OCI-LY7 (cell line): ENCODE data around the gene OTOP3. TPM values are rescaled to one million over a fixed set of nuclear protein-coding genes. Genes with fewer than 3 reads are reported as not detected.

Experiments
- BruUV-seq: library from RNA; stranded (reverse); fragments of 400-500 nt; replicated peaks from 2 replicates; lab custom pipeline; 2021; lab: Mats Ljungman, UMichigan
- CTCF ChIA-PET: fragments of 300-600 bp; sonication (Branson Sonifier 250); formaldehyde crosslinking; loops from one replicate; lab custom pipeline; 2022; ENCODE audit warnings: antibody characterized with exemption; ENCODE audit not compliant: unreplicated experiment; lab: Charles Lee
- POLR2A ChIA-PET: fragments of 300-600 bp; sonication (Branson Sonifier 250); formaldehyde crosslinking; loops from one replicate; lab custom pipeline; 2022; ENCODE audit warnings: antibody characterized with exemption; lab: Charles Lee
- DNase-seq: peaks from one replicate; pipeline ENCODE4 v3.0.0-alpha.2; 2015; ENCODE audit warnings: low spot score
- H2AFZ ChIP-seq: fragments of 200-600 bp; sonication (generic), shearing (Covaris generic); 2 replicates; pipeline ENCODE4 v1.6.1; 2014; ENCODE audit warnings: mild to moderate bottlenecking, antibody characterized with exemption, low read length, moderate library complexity
- H3K27ac ChIP-seq: fragments of 200-600 bp; sonication (generic); 2 replicates; pipeline ENCODE4 v1.5.1; 2014; ENCODE audit warnings: mixed run types, low read depth, mild to moderate bottlenecking, moderate library complexity, low read length, inconsistent platforms; ENCODE audit not compliant: poor library complexity, severe bottlenecking
- H3K36me3 ChIP-seq: fragments of 200-600 bp; sonication (generic); 2 replicates; pipeline ENCODE4 v1.6.1; 2014; ENCODE audit warnings: mild to moderate bottlenecking, antibody characterized with exemption, low read length, moderate library complexity, mixed read lengths; ENCODE audit not compliant: insufficient read depth
- H3K4me1 ChIP-seq: fragments of 200-600 bp; sonication (generic); 2 replicates; pipeline ENCODE4 v1.5.1; 2014; ENCODE audit warnings: mild to moderate bottlenecking, low read length; ENCODE audit not compliant: insufficient read depth, poor library complexity, severe bottlenecking
- H3K4me2 ChIP-seq: fragments of 200-600 bp; sonication (generic); 2 replicates; pipeline ENCODE4 v1.6.1; 2014; ENCODE audit warnings: mild to moderate bottlenecking, low read length
- H3K4me3 ChIP-seq: fragments of 200-600 bp; sonication (generic); 2 replicates; pipeline ENCODE4 v1.5.1; 2014; ENCODE audit warnings: mild to moderate bottlenecking, low read depth, low read length; ENCODE audit not compliant: poor library complexity, severe bottlenecking
- H3K79me2 ChIP-seq: fragments of 200-600 bp; sonication (generic); 2 replicates; pipeline ENCODE4 v1.6.1; 2016; ENCODE audit warnings: low read depth, mild to moderate bottlenecking, low read length, moderate library complexity, mixed read lengths; ENCODE audit not compliant: insufficient read depth
- H3K9me2 ChIP-seq: fragments of 200-600 bp; sonication (generic); 2 replicates; pipeline ENCODE4 v1.6.1; 2016; ENCODE audit warnings: mild to moderate bottlenecking, low read length, mixed read lengths; ENCODE audit not compliant: insufficient read depth
- H3K9me3 ChIP-seq: fragments of 200-600 bp; sonication (generic); 2 replicates; pipeline ENCODE4 v1.6.1; 2014; ENCODE audit warnings: mild to moderate bottlenecking, mixed run types, low read length, mixed read lengths
- H4K20me1 ChIP-seq: fragments of 200-600 bp; sonication (generic); 2 replicates; pipeline ENCODE4 v1.6.1; 2014; ENCODE audit warnings: mild to moderate bottlenecking, antibody characterized with exemption, low read length, moderate library complexity, mixed read lengths; ENCODE audit not compliant: insufficient read depth
- CTCF ChIP-seq: fragments of 200-600 bp; sonication (generic); conservative IDR thresholded peaks from 2 replicates; pipeline ENCODE4 v1.5.1; 2014; ENCODE audit warnings: mild to moderate bottlenecking, antibody characterized with exemption, low read length, moderate library complexity, mixed read lengths
- EZH2phosphoT487 ChIP-seq: fragments of 200-600 bp; sonication (generic); IDR thresholded peaks from 2 replicates; pipeline ENCODE4 v1.6.1; 2018; ENCODE audit warnings: low read depth, borderline replicate concordance, mild to moderate bottlenecking, mixed run types, antibody characterized with exemption, low read length, moderate library complexity, mixed read lengths
- intact Hi-C: fragments of 100-400 bp; cut with micrococcal nuclease; formaldehyde crosslinking; loops from one replicate; pipeline ENCODE4 v1.10.0; 2022; ENCODE audit not compliant: unreplicated experiment
- total RNA-seq, 2 experiments: library from RNA; depleted of rRNA in 1 of 2; stranded (reverse); fragments of >200 nt in 1 of 2; shearing (Covaris generic) in 1 of 2; gene quantifications; 2 replicates each; pipeline ENCODE4 v1.2.3, GENCODE V29; 2014 to 2022

OTOP3 gene
- total RNA-seq, 2 experiments from 2014 or later: not detected

DNA sequence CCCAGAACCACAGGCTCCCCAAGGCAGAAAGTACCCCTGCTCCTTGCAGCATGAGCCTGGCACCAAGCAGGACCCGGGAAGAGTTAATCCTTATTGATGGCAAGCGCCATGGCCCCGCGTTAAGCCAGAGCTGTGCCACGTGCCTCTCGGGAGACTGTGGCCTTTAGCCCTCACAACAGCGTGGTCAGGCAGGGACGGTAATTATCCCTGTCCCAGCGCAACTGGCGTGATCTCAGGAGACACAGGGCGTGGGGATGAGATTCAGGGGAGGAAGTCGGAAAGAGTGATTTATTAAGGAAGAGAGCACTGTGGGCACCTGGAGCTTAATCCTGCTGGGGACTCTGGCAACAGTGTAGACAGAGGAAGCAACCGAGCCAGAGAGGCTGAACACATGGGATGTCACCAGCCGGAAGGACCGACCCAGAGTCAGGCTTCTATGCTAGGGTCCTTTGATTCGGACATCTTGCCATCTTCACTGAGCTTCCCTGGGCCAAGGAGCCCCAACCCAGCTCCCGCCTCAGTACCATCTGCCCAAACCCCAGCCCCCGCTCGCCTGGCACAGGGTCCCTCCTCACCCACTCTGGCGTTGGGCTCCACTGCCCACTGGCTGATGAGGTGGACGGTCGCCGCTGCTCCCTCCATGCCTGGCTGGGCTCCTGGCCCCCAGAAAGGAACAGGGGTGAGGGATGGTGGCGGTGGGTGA is 16.9 kb downstream of the OTOP3 start:
- Histone ChIP-seq H3K9me2 (no peaks in the 10 kb centered on the region), H3K27ac (no peak overlapping the region), H3K4me2 (no peak overlapping the region), H3K4me1 (no peaks in the 10 kb centered on the region), H3K79me2 (no peaks in the 10 kb centered on the region), H3K9me3 (no peaks in the 10 kb centered on the region), H3K4me3 (no peak overlapping the region), H3K36me3 (no peaks in the 10 kb centered on the region), H2AFZ (no peak overlapping the region), H4K20me1 (no peaks in the 10 kb centered on the region)
- intact Hi-C loops: no loop called here
- no TSS peak for BruUV-seq
- TF ChIP-seq EZH2phosphoT487 (no peak), CTCF (no peak)
- DNase-seq: no peak
- ChIA-PET CTCF (no interaction called here), POLR2A (no interaction called here)

DNA sequence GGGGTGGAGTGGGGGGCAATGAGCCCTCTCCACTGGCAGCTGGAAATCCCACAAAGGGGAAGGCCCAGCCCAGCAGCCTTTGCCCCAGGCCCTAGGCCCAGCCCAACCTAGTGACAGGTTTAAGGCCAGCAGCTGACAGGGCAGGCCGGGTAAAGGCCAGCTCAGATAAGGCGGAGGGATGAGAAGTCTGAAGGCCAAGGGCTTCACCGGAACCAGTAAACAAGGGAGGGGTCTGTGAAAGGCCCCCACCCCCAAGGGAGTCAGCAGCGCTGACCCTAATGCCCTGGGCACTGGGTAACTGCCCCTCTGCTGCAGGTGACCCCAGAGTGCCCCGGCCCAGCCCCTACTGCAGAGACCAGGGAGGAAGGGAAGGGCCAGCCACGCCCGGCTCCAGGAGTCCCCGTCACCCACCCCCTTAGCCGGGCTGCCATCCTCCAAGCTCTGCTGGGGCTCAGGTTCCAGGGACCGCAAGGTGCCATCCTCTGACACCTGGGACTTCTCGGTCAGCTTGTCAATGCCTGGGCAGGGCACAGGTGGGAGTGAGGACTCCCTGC is 17.5 kb downstream of the OTOP3 start:
- TF ChIP-seq CTCF (no peak), EZH2phosphoT487 (no peak)
- H3K4me1 ChIP-seq: no peaks in the 10 kb centered on the region
- intact Hi-C loops: no loop called here
- POLR2A ChIA-PET: interaction anchor here (0.5 kb wide), 1 partner anchor 71 kb away, joined by 3 read pairs; no protein-coding TSS in a partner anchor
- H3K27ac ChIP-seq: no peak overlapping the region
- no peaks in the 10 kb centered on the region for H3K9me2 ChIP-seq
- no peaks in the 10 kb centered on the region for H4K20me1 ChIP-seq
- H3K4me3 ChIP-seq: no peak overlapping the region
- H2AFZ ChIP-seq: no peak overlapping the region
- H3K9me3 ChIP-seq: no peaks in the 10 kb centered on the region
- CTCF ChIA-PET: no interaction called here
- no TSS peak for BruUV-seq
- H3K4me2 ChIP-seq: no peak overlapping the region
- H3K36me3 ChIP-seq: no peaks in the 10 kb centered on the region
- no peaks in the 10 kb centered on the region for H3K79me2 ChIP-seq
- no peak for DNase-seq

DNA sequence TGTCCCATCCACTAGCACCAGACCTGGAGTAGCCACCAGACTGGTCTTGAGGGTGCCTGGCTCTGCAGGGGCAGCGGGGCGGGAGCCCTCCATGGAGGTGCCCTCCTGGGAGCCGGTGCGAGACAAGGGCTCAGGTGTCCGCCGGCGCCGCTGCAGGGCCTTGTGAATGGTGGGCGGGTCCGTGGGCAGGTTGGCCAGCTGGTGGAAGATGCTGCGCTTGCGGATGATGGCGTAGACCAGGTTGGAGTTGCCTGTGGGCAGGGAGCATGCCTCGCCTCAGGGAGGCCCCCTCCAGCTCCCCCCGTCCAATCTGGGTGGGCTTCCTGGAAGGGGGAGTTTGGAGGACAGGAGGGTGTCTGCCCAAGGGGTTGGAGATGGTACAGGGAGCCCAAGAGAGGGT is 18.4 kb downstream of the OTOP3 start:
- intact Hi-C loops: no loop called here
- H3K27ac ChIP-seq: no peak overlapping the region
- H2AFZ ChIP-seq: no peak overlapping the region
- TF ChIP-seq EZH2phosphoT487 (no peak), CTCF (no peak)
- H3K36me3 ChIP-seq: no peaks in the 10 kb centered on the region
- no peak overlapping the region for H3K4me3 ChIP-seq
- no peaks in the 10 kb centered on the region for H3K79me2 ChIP-seq
- no TSS peak for BruUV-seq
- ChIA-PET CTCF (no interaction called here), POLR2A (no interaction called here)
- H3K9me2 ChIP-seq: no peaks in the 10 kb centered on the region
- H3K4me1 ChIP-seq: no peaks in the 10 kb centered on the region
- H3K4me2 ChIP-seq: no peak overlapping the region
- DNase-seq: no peak
- no peaks in the 10 kb centered on the region for H4K20me1 ChIP-seq
- H3K9me3 ChIP-seq: no peaks in the 10 kb centered on the region
